NCI-H748 (cell line): ENCODE measurements around the gene DUS2.
"Not testable (repeated sequence)": the region's sequence is repeated elsewhere in the genome, so short reads cannot be mapped to it uniquely, and the experiment has no call there.

Experiments
- DNase-seq: peaks from one replicate; lab custom pipeline; 2025; ENCODE audit not compliant: unreplicated experiment; lab: John Stamatoyannopoulos, UW

DUS2 gene

GRCh38 chr16:68089067-68089466, 66.0 kb downstream of the DUS2 start:
- DNase-seq: no peak

- DNase-seq: no peak
These were observed 67.0 kb downstream of the DUS2 start for GRCh38 chr16:68090130-68090529.

- DNase-seq: no peak
These were observed 67.4 kb downstream of the DUS2 start for GRCh38 chr16:68090533-68090932.

- DNase-seq: peak; percentile 69
These were observed 68.5 kb downstream of the DUS2 start for GRCh38 chr16:68091380-68092261.

GRCh38 chr16:68092275-68092674, 69.2 kb downstream of the DUS2 start:
- DNase-seq: not testable (repeated sequence)

GRCh38 chr16:68093816-68094613, 70.9 kb downstream of the DUS2 start:
- no peak for DNase-seq

GRCh38 chr16:68094614-68094934, 71.5 kb downstream of the DUS2 start:
- no peak for DNase-seq

GRCh38 chr16:68096491-68096890, 73.4 kb downstream of the DUS2 start:
- DNase-seq: no peak

GRCh38 chr16:68097088-68097487, 74.0 kb downstream of the DUS2 start:
- DNase-seq: no peak

GRCh38 chr16:68097895-68098294, 74.8 kb downstream of the DUS2 start:
- DNase-seq: no peak

GRCh38 chr16:68100488-68100887, 77.4 kb downstream of the DUS2 start:
- no peak for DNase-seq

GRCh38 chr16:68105611-68106010, 82.5 kb downstream of the DUS2 start:
- no peak for DNase-seq

- not testable (repeated sequence) for DNase-seq
These were observed 84.3 kb downstream of the DUS2 start for GRCh38 chr16:68107230-68107928.

GRCh38 chr16:68109156-68109555, 86.1 kb downstream of the DUS2 start:
- not testable (repeated sequence) for DNase-seq

GRCh38 chr16:68110611-68111010, 87.5 kb downstream of the DUS2 start:
- not testable (repeated sequence) for DNase-seq

- DNase-seq: no peak
These were observed 88.3 kb downstream of the DUS2 start for GRCh38 chr16:68111379-68111778.

- no peak for DNase-seq
These were observed 90.1 kb downstream of the DUS2 start for GRCh38 chr16:68113059-68113761.

- DNase-seq: no peak
These were observed 90.7 kb downstream of the DUS2 start for GRCh38 chr16:68113765-68114240.

GRCh38 chr16:68114939-68115338, 91.9 kb downstream of the DUS2 start:
- DNase-seq: not testable (repeated sequence)

- DNase-seq: no peak
These were observed 92.8 kb downstream of the DUS2 start for GRCh38 chr16:68115851-68116250.
